GM12878 (cell line): ENCODE results near the gene JMJD7. TPM values are rescaled to one million over a fixed set of nuclear protein-coding genes. Genes with fewer than 3 reads are reported as not detected.

Experiments used
- ATAC-seq: fragments of 200-7000 bp; cut with Tn5 transposase; 3 replicates; pipeline ENCODE4 v1.9.1; 2020; ENCODE audit warnings: mild to moderate bottlenecking, moderate library complexity
- BruUV-seq: library from RNA; stranded (reverse); fragments of 400-500 nt; replicated peaks from 2 replicates; lab custom pipeline; 2021; lab: Mats Ljungman, UMichigan
- CTCF ChIA-PET: fragments of 300-600 bp; sonication (Branson Sonifier 250); formaldehyde crosslinking; extraction: SDS; loops from one replicate; lab custom pipeline; 2021; ENCODE audit warnings: inconsistent platforms; lab: Yijun Ruan, JAX
- POLR2A ChIA-PET: fragments of 350-600 bp; formaldehyde crosslinking; extraction: SDS; loops from one replicate; lab custom pipeline; 2021; ENCODE audit warnings: inconsistent platforms; lab: Charles Lee
- RAD21 ChIA-PET: fragments of 300-600 bp; sonication (Branson Sonifier 250); formaldehyde crosslinking; loops from one replicate; lab custom pipeline; 2023; ENCODE audit warnings: antibody characterized with exemption; ENCODE audit not compliant: unreplicated experiment; lab: Charles Lee
- SMC1A ChIA-PET: fragments of 300-600 bp; sonication (Branson Sonifier 250); formaldehyde crosslinking; loops from one replicate; lab custom pipeline; 2023; ENCODE audit not compliant: unreplicated experiment, uncharacterized antibody; lab: Charles Lee
- DNase-seq: peaks from one replicate; pipeline ENCODE4 v3.0.0-alpha.2; 2011; ENCODE audit warnings: low read depth, low spot score
- FAIRE-seq: peaks from 3 replicates; lab custom pipeline; 2011; peaks lifted over from hg19 to GRCh38; lab: Jason Lieb, UNC
- H2AFZ ChIP-seq: 2 replicates; pipeline ENCODE4 v1.6.0; 2011; ENCODE audit warnings: low read depth, low read length, control low read depth; ENCODE audit not compliant: control insufficient read depth
- H3K27ac ChIP-seq: 2 replicates; pipeline ENCODE4 v1.5.1; 2011; ENCODE audit warnings: control low read depth; ENCODE audit not compliant: control insufficient read depth, insufficient read depth
- H3K27me3 ChIP-seq, 2 experiments: replicated peaks in 1 of 2; 2 replicates each; pipeline versions ENCODE4 v1.6.0 to v1.6.1; 2011; ENCODE audit warnings: low read length in 1 of 2; ENCODE audit not compliant: control insufficient read depth in 2 of 2, insufficient read depth in 2 of 2
- H3K36me3 ChIP-seq, 2 experiments: 2 replicates each; pipeline ENCODE4 v1.5.1; 2011; ENCODE audit warnings: low read length in 1 of 2; ENCODE audit not compliant: control insufficient read depth in 2 of 2, insufficient read depth in 2 of 2
- H3K4me1 ChIP-seq: 2 replicates; pipeline ENCODE4 v1.6.1; 2011; ENCODE audit warnings: mild to moderate bottlenecking, low read length, moderate library complexity, mixed read lengths; ENCODE audit not compliant: control insufficient read depth, insufficient read depth
- H3K4me2 ChIP-seq: 2 replicates; pipeline ENCODE4 v1.6.0; 2011; ENCODE audit warnings: control low read depth; ENCODE audit not compliant: control insufficient read depth, insufficient read depth
- H3K4me3 ChIP-seq: fragments of 200-600 bp; sonication (generic); 2 replicates; pipeline ENCODE4 v1.5.1; 2016
- H3K79me2 ChIP-seq: 2 replicates; pipeline ENCODE4 v1.6.0; 2011; ENCODE audit warnings: low read length; ENCODE audit not compliant: control insufficient read depth, insufficient read depth
- H3K9ac ChIP-seq: 2 replicates; pipeline ENCODE4 v1.8.0; 2011; ENCODE audit warnings: low read length, control low read depth, mixed read lengths; ENCODE audit not compliant: control insufficient read depth, insufficient read depth
- H3K9me3 ChIP-seq: replicated peaks from 3 replicates; pipeline ENCODE4 v1.5.1; 2011; ENCODE audit warnings: mild to moderate bottlenecking, low read length; ENCODE audit not compliant: control insufficient read depth, insufficient read depth
- H4K20me1 ChIP-seq: 2 replicates; pipeline ENCODE4 v1.6.0; 2011; ENCODE audit not compliant: control insufficient read depth, insufficient read depth
- CREM ChIP-seq: IDR thresholded peaks from 2 replicates; pipeline ENCODE4 v1.6.1; 2014; ENCODE audit warnings: antibody characterized with exemption, low read depth
- EED ChIP-seq: sonication (generic); IDR thresholded peaks from 2 replicates; pipeline ENCODE4 v1.6.1; 2016; ENCODE audit warnings: antibody characterized with exemption, low read depth
- ETV6 ChIP-seq, 2 experiments: fragments of 450-650 bp in 1 of 2; IDR thresholded peaks in 1 of 2; conservative IDR thresholded peaks in 1 of 2; 2 replicates each; pipeline ENCODE4 v1.6.1; 2014; ENCODE audit warnings: antibody characterized with exemption in 1 of 2, borderline replicate concordance in 1 of 2, low read depth in 1 of 2, mild to moderate bottlenecking in 1 of 2, moderate library complexity in 1 of 2
- EZH2 ChIP-seq: IDR thresholded peaks from 2 replicates; pipeline ENCODE4 v1.6.1; 2012; ENCODE audit warnings: low read depth, mild to moderate bottlenecking, control low read depth, inconsistent platforms, low read length, borderline replicate concordance; ENCODE audit not compliant: control insufficient read depth
- MTA2 ChIP-seq: fragments of 450-650 bp; IDR thresholded peaks from 2 replicates; pipeline ENCODE4 v1.6.1; 2016; ENCODE audit warnings: low read depth, mild to moderate bottlenecking, moderate library complexity
- TCF3 ChIP-seq: IDR thresholded peaks from 2 replicates; pipeline ENCODE4 v1.6.1; 2012; ENCODE audit warnings: low read depth, mild to moderate bottlenecking, low read length, borderline replicate concordance; ENCODE audit not compliant: insufficient read depth
- ZBTB33 ChIP-seq: fragments of 450-650 bp; IDR thresholded peaks from 2 replicates; pipeline ENCODE4 v1.6.1; 2017; ENCODE audit warnings: mild to moderate bottlenecking
- ZNF217 ChIP-seq: fragments of 450-650 bp; IDR thresholded peaks from 2 replicates; pipeline ENCODE4 v1.6.1; 2017; ENCODE audit warnings: antibody characterized with exemption, mild to moderate bottlenecking
- ZNF592 ChIP-seq: fragments of 450-650 bp; IDR thresholded peaks from 2 replicates; pipeline ENCODE4 v1.6.1; 2017; ENCODE audit warnings: mild to moderate bottlenecking, moderate library complexity
- ZNF622 ChIP-seq: fragments of 450-650 bp; IDR thresholded peaks from 2 replicates; pipeline ENCODE4 v1.6.1; 2017; ENCODE audit warnings: mild to moderate bottlenecking, inconsistent platforms
- ZSCAN29 ChIP-seq: fragments of 450-650 bp; IDR thresholded peaks from 2 replicates; pipeline ENCODE4 v1.6.1; 2017; ENCODE audit warnings: mild to moderate bottlenecking, moderate library complexity
- WGBS: methylation state at CpG from one replicate; pipeline ENCODE4 v1.1.6; 2016; ENCODE audit warnings: low lambda C conversion rate; ENCODE audit not compliant: insufficient replicate concordance, insufficient coverage; ENCODE audit errors: missing lambda C conversion rate; 5-methylcytosine and 5-hydroxymethylcytosine counted together
- in situ Hi-C: fragments of 300-500 bp; cut with MboI; formaldehyde crosslinking; loops from 9 replicates; pipeline ENCODE4 v1.14.3; 2018; ENCODE audit warnings: mixed read lengths
- intact Hi-C: fragments of 100-400 bp; cut with micrococcal nuclease; formaldehyde crosslinking; loops from one replicate; pipeline ENCODE4 v1.14.2; 2022; ENCODE audit not compliant: unreplicated experiment
- polyA plus RNA-seq, 11 experiments: library from polyadenylated mRNA; depleted of rRNA in 4 of 11; unstranded in 6 of 11; stranded (reverse) in 5 of 11; fragments of >200 nt; fragmentation: Nextera tagmentation in 4 of 11; fragmentation: Illumina TruSeq in 1 of 11; extraction: Ambion mirVana in 4 of 11; extraction: Trizol in 1 of 11; gene quantifications; 1 replicate in 1 of 11; 2 replicates in 10 of 11; pipeline versions ENCODE4 v1.2.1 to v1.2.3, GENCODE V29; 2011 to 2016; ENCODE audit warnings: inconsistent platforms in 2 of 11, missing spikeins in 2 of 11, low read depth in 1 of 11
- total RNA-seq, 4 experiments: library from RNA; depleted of rRNA in 3 of 4; stranded (reverse); fragments of >200 nt in 3 of 4; fragmentation: Illumina TruSeq in 1 of 4; extraction: Trizol in 1 of 4; gene quantifications; 2 replicates each; pipeline versions ENCODE4 v1.2.1 to v1.2.3, GENCODE V29; 2013 to 2021
- TF ChIP-seq, protein P1 (sequence below): fragments of 450-650 bp; IDR thresholded peaks from 2 replicates; pipeline ENCODE4 v1.6.1; 2018; ENCODE audit warnings: borderline replicate concordance, mild to moderate bottlenecking; ENCODE audit not compliant: partially characterized antibody
- TF ChIP-seq, protein P2 (sequence below): IDR thresholded peaks from 2 replicates; pipeline ENCODE4 v1.6.1; 2011; ENCODE audit warnings: low read depth, mild to moderate bottlenecking, low read length, moderate library complexity, borderline replicate concordance; ENCODE audit errors: extremely low read depth

Gene JMJD7
- total and polyA plus RNA-seq, 10 of the 15 experiments (the other 5 are each of a cell fraction or from before 2014, with no cell fraction given), result 0.79 to 12.2 (median 6.5) TPM

DNA sequence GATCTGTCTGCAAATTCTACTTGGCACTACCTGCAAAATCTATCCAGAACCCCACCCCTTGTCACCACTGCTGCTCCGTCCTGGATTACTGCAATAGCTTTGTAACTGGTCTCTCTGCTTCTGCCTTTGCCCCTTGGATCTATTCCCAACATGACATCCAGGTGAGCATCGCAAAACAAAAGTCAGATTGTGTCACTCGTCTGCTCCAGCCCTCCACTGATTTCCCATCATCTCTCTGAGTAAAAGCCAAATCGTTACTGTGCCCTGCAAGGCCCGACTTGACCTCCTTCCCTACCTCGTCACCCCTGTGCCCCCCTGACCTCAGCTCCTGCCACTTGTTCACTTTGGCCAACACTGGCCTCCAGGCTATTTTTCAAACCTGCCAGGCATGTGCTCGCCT lies 56.6 kb downstream of the JMJD7 start:
- WGBS, result 66% methylated on average over 7 of the region's 7 CpGs
- in situ Hi-C loops, result no loop called here
- SMC1A ChIA-PET, result no interaction called here
- CTCF ChIA-PET, result interaction anchor here (1.3 kb wide), 1 partner anchor 111 kb away, joined by 5 read pairs; the partner anchor contains the start of gene MAPKBP1
- ATAC-seq, result no peak
- intact Hi-C loops, result no loop called here
- no peaks in the 10 kb centered on the region for H4K20me1 ChIP-seq
- H3K4me1 ChIP-seq, result peaks cover 4% of the 10 kb centered on the region
- POLR2A ChIA-PET, result interaction anchor here (0.6 kb wide), 1 partner anchor 1160 kb away, joined by 3 read pairs; no protein-coding TSS in a partner anchor
- H3K9me3 ChIP-seq, result no peaks in the 10 kb centered on the region
- H3K4me2 ChIP-seq, result no peak overlapping the region
- H3K27me3 ChIP-seq, result peaks cover 0 to 2% of the 10 kb centered on the region in 2 experiments; a peak in 2 of 4 replicates
- no peak overlapping the region for H3K9ac ChIP-seq
- H3K4me3 ChIP-seq, result no peak overlapping the region
- no peak for DNase-seq
- H3K27ac ChIP-seq, result no peak overlapping the region
- no peak overlapping the region for H2AFZ ChIP-seq
- no peaks in the 10 kb centered on the region for H3K36me3 ChIP-seq
- no peak for FAIRE-seq
- RAD21 ChIA-PET, result no interaction called here
- BruUV-seq, result no TSS peak
- H3K79me2 ChIP-seq, result no peaks in the 10 kb centered on the region
- TF ChIP-seq ETV6 (conservative IDR thresholded peaks at IDR 0.05 in 1 of 2, IDR thresholded peaks at IDR 0.05 in 1 of 2; ENCODE audit: borderline replicate concordance in 1 of 2, low read depth in 1 of 2) (no peak), MTA2 (no peak), ZSCAN29 (no peak), EED (no peak), ZNF592 (no peak), ZNF217 (no peak), ZNF622 (no peak), CREM (no peak), ZBTB33 (no peak), EZH2 (no peak), TCF3 (no peak)
- TF ChIP-seq, protein P1, sequence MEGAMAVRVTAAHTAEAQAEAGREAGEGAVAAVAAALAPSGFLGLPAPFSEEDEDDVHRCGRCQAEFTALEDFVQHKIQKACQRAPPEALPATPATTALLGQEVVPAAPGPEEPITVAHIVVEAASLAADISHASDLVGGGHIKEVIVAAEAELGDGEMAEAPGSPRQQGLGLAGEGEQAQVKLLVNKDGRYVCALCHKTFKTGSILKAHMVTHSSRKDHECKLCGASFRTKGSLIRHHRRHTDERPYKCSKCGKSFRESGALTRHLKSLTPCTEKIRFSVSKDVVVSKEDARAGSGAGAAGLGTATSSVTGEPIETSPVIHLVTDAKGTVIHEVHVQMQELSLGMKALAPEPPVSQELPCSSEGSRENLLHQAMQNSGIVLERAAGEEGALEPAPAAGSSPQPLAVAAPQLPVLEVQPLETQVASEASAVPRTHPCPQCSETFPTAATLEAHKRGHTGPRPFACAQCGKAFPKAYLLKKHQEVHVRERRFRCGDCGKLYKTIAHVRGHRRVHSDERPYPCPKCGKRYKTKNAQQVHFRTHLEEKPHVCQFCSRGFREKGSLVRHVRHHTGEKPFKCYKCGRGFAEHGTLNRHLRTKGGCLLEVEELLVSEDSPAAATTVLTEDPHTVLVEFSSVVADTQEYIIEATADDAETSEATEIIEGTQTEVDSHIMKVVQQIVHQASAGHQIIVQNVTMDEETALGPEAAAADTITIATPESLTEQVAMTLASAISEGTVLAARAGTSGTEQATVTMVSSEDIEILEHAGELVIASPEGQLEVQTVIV, result no peak
- TF ChIP-seq, protein P2, sequence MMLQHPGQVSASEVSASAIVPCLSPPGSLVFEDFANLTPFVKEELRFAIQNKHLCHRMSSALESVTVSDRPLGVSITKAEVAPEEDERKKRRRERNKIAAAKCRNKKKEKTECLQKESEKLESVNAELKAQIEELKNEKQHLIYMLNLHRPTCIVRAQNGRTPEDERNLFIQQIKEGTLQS, result no peak
